Progenitor cell of endocrine pancreas (in vitro differentiated cells): Measurements from ENCODE around the gene HACD1. TPM values are rescaled to one million over a fixed set of nuclear protein-coding genes. Genes with fewer than 3 reads are reported as not detected.

Experiments used
- DNase-seq: peaks from one replicate; pipeline ENCODE4 v3.0.0; 2021; ENCODE audit warnings: low spot score; ENCODE audit not compliant: unreplicated experiment
- H3K27ac Mint-ChIP-seq: 2 replicates; pipeline ENCODE4 v1.8.0; 2021; ENCODE audit warnings: mild to moderate bottlenecking, moderate library complexity, mixed read lengths
- H3K27me3 Mint-ChIP-seq: 2 replicates; pipeline ENCODE4 v1.8.0; 2021; ENCODE audit warnings: mixed read lengths
- H3K36me3 Mint-ChIP-seq: 2 replicates; pipeline ENCODE4 v1.8.0; 2022; ENCODE audit warnings: mixed read lengths; ENCODE audit not compliant: insufficient read depth
- H3K4me1 Mint-ChIP-seq: 2 replicates; pipeline ENCODE4 v1.8.0; 2021; ENCODE audit warnings: low read depth, mixed read lengths
- H3K4me3 Mint-ChIP-seq: 2 replicates; pipeline ENCODE4 v1.8.0; 2021; ENCODE audit warnings: low read depth, mild to moderate bottlenecking, moderate library complexity, mixed read lengths
- H3K9me3 Mint-ChIP-seq: 2 replicates; pipeline ENCODE4 v1.8.0; 2021; ENCODE audit warnings: low read depth, mixed read lengths
- CTCF ChIP-seq: fragments of 200-600 bp; sonication (generic); IDR thresholded peaks from one replicate; pipeline ENCODE4 v1.5.0; 2021; ENCODE audit warnings: antibody characterized with exemption, mild to moderate bottlenecking; ENCODE audit not compliant: unreplicated experiment
- total RNA-seq: library from RNA; stranded (reverse); gene quantifications from 2 replicates; pipeline ENCODE4 v1.2.1, GENCODE V29; 2021

HACD1 gene
- total RNA-seq, 1 donor from 2014 or later: 14.3 TPM

GRCh38 chr10:17562614-17563013 lies 54.6 kb downstream of the HACD1 start:
- no peak for DNase-seq
- TF ChIP-seq CTCF: no peak

GRCh38 chr10:17561111-17561510 lies 56.1 kb downstream of the HACD1 start:
- H3K36me3 Mint-ChIP-seq: no peaks in the 10 kb centered on the region
- no peaks in the 10 kb centered on the region for H3K27me3 Mint-ChIP-seq
- no peak for TF ChIP-seq CTCF
- no peak overlapping the region for H3K4me3 Mint-ChIP-seq
- H3K27ac Mint-ChIP-seq: no peak overlapping the region
- H3K4me1 Mint-ChIP-seq: no peaks in the 10 kb centered on the region
- DNase-seq: no peak
- no peaks in the 10 kb centered on the region for H3K9me3 Mint-ChIP-seq

More at GRCh38 chr10:17562614-17563013, 54.6 kb downstream of the HACD1 start:
- Mint-ChIP-seq H3K9me3 (no peaks in the 10 kb centered on the region), H3K27me3 (no peaks in the 10 kb centered on the region), H3K4me3 (no peak overlapping the region), H3K27ac (no peak overlapping the region), H3K4me1 (no peaks in the 10 kb centered on the region), H3K36me3 (no peaks in the 10 kb centered on the region)

- Mint-ChIP-seq H3K9me3 (no peaks in the 10 kb centered on the region), H3K27me3 (no peaks in the 10 kb centered on the region), H3K36me3 (no peaks in the 10 kb centered on the region), H3K27ac (no peak overlapping the region), H3K4me3 (no peak overlapping the region), H3K4me1 (no peaks in the 10 kb centered on the region)
- no peak for DNase-seq
- TF ChIP-seq CTCF: no peak
Observed at GRCh38 chr10:17557459-17557858, 59.7 kb downstream of the HACD1 start.

- Mint-ChIP-seq H3K9me3 (peaks cover under 1% of the 10 kb centered on the region), H3K27ac (peak overlapping the region; percentile 26), H3K27me3 (peaks cover 8% of the 10 kb centered on the region), H3K36me3 (no peaks in the 10 kb centered on the region), H3K4me1 (peaks cover 5% of the 10 kb centered on the region), H3K4me3 (no peak overlapping the region)
- no peak for TF ChIP-seq CTCF
- DNase-seq: no peak
Observed at GRCh38 chr10:17548770-17549169, 68.4 kb downstream of the HACD1 start.

GRCh38 chr10:17548162-17548561 lies 69.0 kb downstream of the HACD1 start:
- TF ChIP-seq CTCF: no peak
- no peak overlapping the region for H3K27ac Mint-ChIP-seq
- H3K4me1 Mint-ChIP-seq: peaks cover 5% of the 10 kb centered on the region
- H3K4me3 Mint-ChIP-seq: no peak overlapping the region
- peaks cover 3% of the 10 kb centered on the region for H3K9me3 Mint-ChIP-seq
- peaks cover 8% of the 10 kb centered on the region for H3K27me3 Mint-ChIP-seq
- H3K36me3 Mint-ChIP-seq: no peaks in the 10 kb centered on the region
- no peak for DNase-seq
